ENCODE results near the gene KRTAP13-3. TPM values are rescaled to one million over a fixed set of nuclear protein-coding genes. Genes with fewer than 3 reads are reported as not detected.

Gene KRTAP13-3, protein sequence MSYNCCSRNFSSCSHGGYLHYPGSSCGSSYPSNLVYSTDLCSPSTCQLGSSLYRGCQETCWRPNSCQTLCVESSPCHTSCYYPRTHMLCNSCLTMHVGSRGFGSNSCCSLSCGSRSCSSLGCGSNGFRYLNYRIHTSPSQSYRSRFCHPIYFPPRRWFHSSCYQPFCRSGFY
- total RNA-seq (2021; fragmentation: NEBNext Ultra II Directional; extraction: Animal tissue kit (Norgen Biotek cat#: 25700)) (not detected in 2 replicates), polyA plus RNA-seq (2011; rRNA removed) (not detected in 2 replicates), polyA minus RNA-seq (2011; rRNA and poly(A)+ RNA removed) (not detected in 2 replicates)
- not detected for polyA plus RNA-seq (2011; cell fraction: cytosol; rRNA removed)
- polyA plus RNA-seq (2011; cell fraction: nucleus; rRNA removed), result not detected
- polyA plus RNA-seq (2012, experiment 1 of 2), result not detected in 4 replicates
- not detected for polyA plus RNA-seq (2012, experiment 2 of 2)
- not detected for polyA plus RNA-seq (2013, experiment 1 of 2)
- not detected for polyA plus RNA-seq (2013, experiment 2 of 2)
- polyA minus RNA-seq (2011; cell fraction: cytosol; rRNA and poly(A)+ RNA removed), result not detected
- polyA minus RNA-seq (2011; cell fraction: nucleus; rRNA and poly(A)+ RNA removed), result not detected
- long read RNA-seq, experiment 1, result 0 reads
- long read RNA-seq, experiment 2, result 0 reads

DNA sequence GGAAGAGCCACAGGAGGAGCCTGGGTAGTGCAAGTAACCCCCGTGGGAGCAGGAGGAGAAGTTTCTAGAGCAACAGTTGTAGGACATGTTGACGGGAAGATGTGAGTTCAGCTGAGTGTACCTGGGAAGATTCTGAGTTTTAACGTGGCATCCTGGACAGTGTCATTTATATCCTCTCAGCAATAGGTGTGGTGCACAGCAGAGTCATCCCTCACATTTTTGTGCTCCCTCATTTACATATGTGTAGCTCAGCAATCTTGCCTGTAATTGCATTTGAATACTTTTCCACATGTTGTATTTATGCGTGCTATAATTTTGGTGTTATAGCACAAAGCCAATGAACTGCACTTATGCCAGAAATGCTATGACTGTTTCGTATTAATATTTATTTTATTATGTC is at the start of gene KRTAP13-3:
KRTAP13-3 (minus strand) TSS at position 101 of the 400 bp plus-strand sequence; CDS start at position 87, 14 bp downstream.
- peak within 1 kb of the TSS; percentile 65; the same call in 1 of the 2 replicates for H3K18ac ChIP-seq (ENCODE audit: extremely low read depth, low read length)
- no peak within 1 kb of the TSS for H2BK5ac ChIP-seq (ENCODE audit: low read depth, low read length)
- H3K14ac ChIP-seq (ENCODE audit: insufficient read length), result no peak within 1 kb of the TSS
- H2BK120ac ChIP-seq (replicated peaks; ENCODE audit: low read depth, low read length), result peak within 1 kb of the TSS; percentile 16
- FAIRE-seq, result no peak
- peak within 1 kb of the TSS in 1 of 2 experiments; percentile 21; a peak in 1 of 4 replicates for H3K4me2 ChIP-seq (ENCODE audit: insufficient read depth in 1 of 2, low read depth in 2 of 2, low read length in 2 of 2)
- ChIA-PET POLR2A (ENCODE audit: partially characterized antibody) (no interaction called here), CTCF (ENCODE audit: partially characterized antibody) (interaction anchor here (1.2 to 1.5 kb wide), 2 partner anchors 16 to 19 kb away, joined by 3 to 5 read pairs; no protein-coding TSS in a partner anchor)
- no peak within 1 kb of the TSS for H4K8ac ChIP-seq (ENCODE audit: extremely low read depth, insufficient read depth, low read length)
- H4K5ac ChIP-seq (ENCODE audit: insufficient read length, low read depth, low read length), result peak within 1 kb of the TSS; percentile 72
- peaks cover 7 to 10% of the 10 kb centered on the region in 2 experiments; a peak in 3 of 4 replicates for H3K9me3 ChIP-seq (ENCODE audit: insufficient read depth in 2 of 2, low read depth in 1 of 2, low read length in 1 of 2)
- H4K91ac ChIP-seq (replicated peaks; ENCODE audit: insufficient read length, low read length), result peak within 1 kb of the TSS; percentile 39
- peaks cover 2 to 15% (median 6%) of the 10 kb centered on the region in 4 experiments; a peak in 5 of 7 replicates for H3K4me1 ChIP-seq (replicated peaks in 1 of 4; ENCODE audit: control insufficient read depth in 3 of 4, insufficient read depth in 4 of 4, low read length in 3 of 4)
- no peaks in the 10 kb centered on the region for H3K27me3 ChIP-seq (replicated peaks in 1 of 4; ENCODE audit: control insufficient read depth in 3 of 4, extremely low read depth in 1 of 4, insufficient read depth in 3 of 4, low read length in 3 of 4)
- no peak within 1 kb of the TSS for H3K23ac ChIP-seq (ENCODE audit: insufficient read length)
- no peaks in the 10 kb centered on the region for H4K20me1 ChIP-seq (replicated peaks in 1 of 2; ENCODE audit: control insufficient read depth in 1 of 2, insufficient read depth in 2 of 2, low read length in 2 of 2)
- H3K4ac ChIP-seq (replicated peaks; ENCODE audit: insufficient read length, low read depth, low read length), result peak within 1 kb of the TSS; percentile 9
- no peak within 1 kb of the TSS for H3K56ac ChIP-seq (replicated peaks; ENCODE audit: insufficient read length, low read depth, low read length)
- no peaks in the 10 kb centered on the region for H3K36me3 ChIP-seq (ENCODE audit: control insufficient read depth in 2 of 4, insufficient read depth in 4 of 4, low read length in 3 of 4)
- WGBS, 2 experiments (ENCODE audit: extremely low coverage in 1 of 2, insufficient coverage in 1 of 2, insufficient read length in 1 of 2, insufficient replicate concordance in 2 of 2, low coverage in 1 of 2, low lambda C conversion rate in 2 of 2, missing lambda C conversion rate in 1 of 2), result 82% methylated on average over 5 of the region's 5 CpGs; no CpG with 5 or more reads in 1 of the 2 experiments
- H3K23me2 ChIP-seq (ENCODE audit: low read depth, low read length), result no peaks in the 10 kb centered on the region
- peak within 1 kb of the TSS; percentile 53; the same call in 1 of the 2 replicates for H2BK20ac ChIP-seq (ENCODE audit: low read length)
- H3K79me1 ChIP-seq (ENCODE audit: low read depth, low read length), result no peaks in the 10 kb centered on the region
- H3K79me2 ChIP-seq (ENCODE audit: control insufficient read depth in 1 of 2, insufficient read depth in 2 of 2, low read length in 2 of 2), result no peaks in the 10 kb centered on the region
- peak within 1 kb of the TSS; percentile 82; the same call in 1 of the 2 replicates for H2BK12ac ChIP-seq (ENCODE audit: low read depth, low read length)
- peak within 1 kb of the TSS; percentile 53; the same call in 1 of the 2 replicates for H2BK15ac ChIP-seq (ENCODE audit: low read length)
- H2AFZ ChIP-seq (ENCODE audit: low read length), result no peak within 1 kb of the TSS
- H3K9ac ChIP-seq (replicated peaks in 1 of 4; ENCODE audit: extremely low read depth in 1 of 4, low read depth in 3 of 4, low read length in 3 of 4), result no peak within 1 kb of the TSS
- H2AK5ac ChIP-seq (ENCODE audit: low read depth, low read length), result 0 out of 2 replicates have a peak within 1 kb of the TSS, but pooled peaks have one; percentile 46
- no peak within 1 kb of the TSS for H3K4me3 ChIP-seq (ENCODE audit: extremely low read depth in 1 of 4, insufficient read depth in 2 of 4, low read depth in 3 of 4, low read length in 4 of 4)
- H3K27ac ChIP-seq (ENCODE audit: low read depth, low read length), result no peak within 1 kb of the TSS
- no peak for DNase-seq (ENCODE audit: low read depth in 1 of 2, low spot score in 2 of 2)
- TF ChIP-seq SIX5 (IDR thresholded peaks at IDR 0.05; ENCODE audit: low read depth, low read length) (no peak), ZNF274 (IDR thresholded peaks at IDR 0.05; ENCODE audit: borderline replicate concordance, extremely low read depth, low read length) (no peak)
- TF ChIP-seq, protein P1, sequence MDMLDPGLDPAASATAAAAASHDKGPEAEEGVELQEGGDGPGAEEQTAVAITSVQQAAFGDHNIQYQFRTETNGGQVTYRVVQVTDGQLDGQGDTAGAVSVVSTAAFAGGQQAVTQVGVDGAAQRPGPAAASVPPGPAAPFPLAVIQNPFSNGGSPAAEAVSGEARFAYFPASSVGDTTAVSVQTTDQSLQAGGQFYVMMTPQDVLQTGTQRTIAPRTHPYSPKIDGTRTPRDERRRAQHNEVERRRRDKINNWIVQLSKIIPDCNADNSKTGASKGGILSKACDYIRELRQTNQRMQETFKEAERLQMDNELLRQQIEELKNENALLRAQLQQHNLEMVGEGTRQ (IDR thresholded peaks at IDR 0.05; ENCODE audit: low read length), result no peak
